Right lobe of liver (tissue), 4 donors: ENCODE data around the gene FUCA2.

ENCODE experiments used
- CTCF ChIP-seq, 4 donors: fragments of 200-600 bp in 3 of 4; fragments of 450-650 bp in 1 of 4; IDR thresholded peaks; one replicate each; pipeline versions ENCODE4 v1.5.1 to v1.8.0; 2016 to 2022; ENCODE audit warnings: antibody characterized with exemption in 4 of 4, mild to moderate bottlenecking in 2 of 4
- POLR2A ChIP-seq: fragments of 450-650 bp; IDR thresholded peaks from one replicate; pipeline ENCODE4 v1.6.1; 2017; ENCODE audit warnings: antibody characterized with exemption, mild to moderate bottlenecking
- donor health status: DM: no; HTN: no; CAD: no.
- donor health status: DM: no; HTN: no; CAD: no.
- donor health status: DM: no; HTN: yes; CAD: no.

GRCh38 chr6:143555582-143555981 lies 44.1 kb upstream of the FUCA2 start:
- TF ChIP-seq POLR2A: no peak
- TF ChIP-seq CTCF (IDR thresholded peaks at IDR 0.05): no peak
